ENCODE results near the gene TAF3.

DNA sequence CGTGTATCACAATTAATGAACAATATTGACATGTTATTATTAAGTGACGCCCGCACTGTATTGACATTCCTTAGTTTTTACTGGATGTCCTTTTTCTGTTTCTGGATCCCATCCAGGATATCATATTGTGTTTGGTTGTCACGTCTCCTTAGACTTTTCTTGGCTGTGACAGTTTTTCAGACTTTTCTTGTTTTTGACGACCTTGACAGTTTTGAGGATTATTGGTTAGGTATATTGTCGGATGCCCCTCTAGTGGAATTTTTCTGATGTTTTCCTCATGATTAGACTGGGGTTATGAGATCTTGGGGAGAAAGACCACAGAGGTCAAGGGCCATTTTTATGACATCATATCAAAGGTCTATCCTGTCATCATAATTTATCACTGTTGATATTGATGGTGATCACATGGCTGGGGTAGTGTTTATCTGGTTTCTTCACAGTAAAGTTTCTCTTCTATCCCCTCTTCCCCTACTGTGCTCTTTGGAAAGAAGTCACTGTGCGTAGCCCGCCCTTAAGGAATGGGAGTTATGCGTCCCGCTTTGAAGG lies 11.1 kb downstream of the TAF3 start:
- TF ChIP-seq YY1 (IDR thresholded peaks at IDR 0.05; ENCODE audit: insufficient read depth, insufficient read length) = no peak
- TF ChIP-seq SUZ12 (IDR thresholded peaks at IDR 0.05; ENCODE audit: extremely low read depth, insufficient read depth, insufficient read length) = no peak

All from NT2/D1 (cell line).